ENCODE measurements around the gene RPSA. TPM values are rescaled to one million over a fixed set of nuclear protein-coding genes. Genes with fewer than 3 reads are reported as not detected.

RPSA gene
- total RNA-seq, 1 experiment from 2014 or later = 2,077 TPM

DNA sequence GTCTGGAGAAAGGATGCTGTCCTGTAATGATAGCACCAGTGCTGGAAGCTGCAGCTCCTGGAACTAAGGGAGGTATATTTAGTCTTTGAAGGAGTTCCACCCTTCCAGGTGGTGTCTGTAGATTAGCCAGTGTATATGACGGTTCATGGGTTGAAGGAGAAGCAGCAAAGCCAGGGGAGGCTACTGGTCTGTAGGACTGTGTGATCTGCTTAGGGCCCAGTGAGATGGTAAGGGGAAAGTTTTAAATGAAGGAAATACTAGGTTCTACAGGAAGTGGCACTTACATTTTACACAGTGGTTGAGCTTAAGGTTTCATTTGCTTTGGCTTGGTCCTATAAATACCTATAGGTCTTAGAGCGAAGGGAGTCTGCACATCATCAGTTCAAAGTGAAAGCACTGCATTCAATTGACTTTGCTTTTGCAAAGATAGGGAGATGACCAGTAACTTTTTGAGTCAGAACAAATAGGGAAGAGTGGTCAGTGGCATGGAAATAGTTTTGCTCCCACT, 17.7 kb upstream of the RPSA start:
- Mint-ChIP-seq H3K4me1 (peaks cover 10 to 26% of the 10 kb centered on the region in 2 experiments), H3K36me3 (ENCODE audit: insufficient read depth in 1 of 3, low read depth in 3 of 3) (peaks cover 23 to 58% (median 39%) of the 10 kb centered on the region in 3 experiments; a peak in 6 of 7 replicates), H3K27me3 (ENCODE audit: low read depth) (no peaks in the 10 kb centered on the region), H3K27ac (peak overlapping the region in 2 of 3 experiments; percentile 49 to 63; a peak in 3 of 7 replicates), H3K9me3 (no peaks in the 10 kb centered on the region), H3K4me3 (no peak overlapping the region)
- no peak overlapping the region for H2BK20ac ChIP-seq (ENCODE audit: low read depth, low read length, poor library complexity, severe bottlenecking)
- H2BK12ac ChIP-seq (ENCODE audit: insufficient read length, low read depth, low read length) = no peak overlapping the region
- no peak overlapping the region for H4K5ac ChIP-seq (ENCODE audit: insufficient read length, low read depth, low read length)
- no peak overlapping the region for H2BK120ac ChIP-seq (ENCODE audit: low read depth, low read length, poor library complexity, severe bottlenecking)
- H3K18ac ChIP-seq (ENCODE audit: insufficient read length, low read depth, low read length) = no peak overlapping the region
- no peak overlapping the region for H3K56ac ChIP-seq (ENCODE audit: insufficient read length, low read depth, low read length)
- no peak overlapping the region for H3T11ph ChIP-seq (ENCODE audit: low read length)
- no peaks in the 10 kb centered on the region for H3K4me1 ChIP-seq (ENCODE audit: insufficient read depth, low read length)
- no peak overlapping the region for H3K4ac ChIP-seq (ENCODE audit: low read depth, low read length)
- H2BK5ac ChIP-seq (ENCODE audit: insufficient read length, low read length) = no peak overlapping the region
- peaks cover 11% of the 10 kb centered on the region for H3K79me1 ChIP-seq (ENCODE audit: insufficient read depth, low read depth, low read length, poor library complexity, severe bottlenecking)
- TF ChIP-seq, protein P1, sequence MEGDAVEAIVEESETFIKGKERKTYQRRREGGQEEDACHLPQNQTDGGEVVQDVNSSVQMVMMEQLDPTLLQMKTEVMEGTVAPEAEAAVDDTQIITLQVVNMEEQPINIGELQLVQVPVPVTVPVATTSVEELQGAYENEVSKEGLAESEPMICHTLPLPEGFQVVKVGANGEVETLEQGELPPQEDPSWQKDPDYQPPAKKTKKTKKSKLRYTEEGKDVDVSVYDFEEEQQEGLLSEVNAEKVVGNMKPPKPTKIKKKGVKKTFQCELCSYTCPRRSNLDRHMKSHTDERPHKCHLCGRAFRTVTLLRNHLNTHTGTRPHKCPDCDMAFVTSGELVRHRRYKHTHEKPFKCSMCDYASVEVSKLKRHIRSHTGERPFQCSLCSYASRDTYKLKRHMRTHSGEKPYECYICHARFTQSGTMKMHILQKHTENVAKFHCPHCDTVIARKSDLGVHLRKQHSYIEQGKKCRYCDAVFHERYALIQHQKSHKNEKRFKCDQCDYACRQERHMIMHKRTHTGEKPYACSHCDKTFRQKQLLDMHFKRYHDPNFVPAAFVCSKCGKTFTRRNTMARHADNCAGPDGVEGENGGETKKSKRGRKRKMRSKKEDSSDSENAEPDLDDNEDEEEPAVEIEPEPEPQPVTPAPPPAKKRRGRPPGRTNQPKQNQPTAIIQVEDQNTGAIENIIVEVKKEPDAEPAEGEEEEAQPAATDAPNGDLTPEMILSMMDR (conservative IDR thresholded peaks at IDR 0.05) = no peak
- peaks cover 28% of the 10 kb centered on the region; the same call in 1 of the 2 replicates for H3K79me2 ChIP-seq (ENCODE audit: insufficient read depth, low read length)
- H4K20me1 ChIP-seq (ENCODE audit: control insufficient read depth, insufficient read depth, insufficient read length) = no peaks in the 10 kb centered on the region
- H2BK15ac ChIP-seq (ENCODE audit: low read depth, low read length) = no peak overlapping the region
- H3K9me3 ChIP-seq (ENCODE audit: control insufficient read depth, low read depth, low read length) = no peaks in the 10 kb centered on the region
- H3K23me2 ChIP-seq (ENCODE audit: insufficient read length, low read depth, low read length, poor library complexity, severe bottlenecking) = no peaks in the 10 kb centered on the region
- WGBS (ENCODE audit: extremely low coverage, insufficient read length, low lambda C conversion rate) = no CpG with 5 or more reads among the region's 2 CpGs
- no peak overlapping the region for H4K8ac ChIP-seq (replicated peaks; ENCODE audit: insufficient read length, low read depth, low read length)
- no peak overlapping the region for H3K23ac ChIP-seq (ENCODE audit: insufficient read length, low read depth, low read length)
- no peak overlapping the region for H3K27ac ChIP-seq (ENCODE audit: insufficient read length, low read depth, low read length)
- no peak overlapping the region for H3K9ac ChIP-seq (ENCODE audit: extremely low read depth, insufficient read length, low read length)
- H3K27me3 ChIP-seq (ENCODE audit: insufficient read depth, low read length) = no peaks in the 10 kb centered on the region
- no peak for DNase-seq
- H2AK5ac ChIP-seq (ENCODE audit: insufficient read length, low read length) = no peak overlapping the region
- no peak overlapping the region for H3K4me2 ChIP-seq (ENCODE audit: insufficient read depth, insufficient read length, low read length)
- no peak overlapping the region for H3K14ac ChIP-seq (ENCODE audit: insufficient read depth, low read length)
- no peak overlapping the region for H2AFZ ChIP-seq (ENCODE audit: low read length)
- no peak overlapping the region for H4K91ac ChIP-seq (ENCODE audit: insufficient read length, low read depth, low read length)
